A673 (cell line): ENCODE data around the gene AP3S1. TPM values are rescaled to one million over a fixed set of nuclear protein-coding genes. Genes with fewer than 3 reads are reported as not detected.

Source experiments
- BruUV-seq: library from RNA; stranded (reverse); fragments of 400-500 nt; replicated peaks from 2 replicates; lab custom pipeline; 2021; lab: Mats Ljungman, UMichigan
- CTCF ChIA-PET: fragments of 300-600 bp; sonication (Branson Sonifier 250); formaldehyde crosslinking; loops from one replicate; lab custom pipeline; 2022; ENCODE audit warnings: antibody characterized with exemption; lab: Charles Lee
- POLR2A ChIA-PET: fragments of 300-600 bp; sonication (Branson Sonifier 250); formaldehyde crosslinking; loops from one replicate; lab custom pipeline; 2022; ENCODE audit warnings: antibody characterized with exemption; ENCODE audit not compliant: low non-redundant PET; lab: Charles Lee
- DNase-seq: peaks from one replicate; pipeline ENCODE4 v3.0.0-alpha.2; 2015; ENCODE audit warnings: low spot score
- H3K27ac ChIP-seq: fragments of 200-600 bp; sonication (generic); 2 replicates; pipeline ENCODE4 v1.5.1; 2016; ENCODE audit warnings: mixed run types, low read depth, mild to moderate bottlenecking, mixed read lengths, antibody characterized with exemption, low read length; ENCODE audit not compliant: poor library complexity, severe bottlenecking
- H3K27me3 ChIP-seq: fragments of 200-600 bp; sonication (generic); replicated peaks from 2 replicates; pipeline ENCODE4 v1.6.1; 2017; ENCODE audit warnings: mixed run types, low read depth, mild to moderate bottlenecking, mixed read lengths, antibody characterized with exemption, low read length; ENCODE audit not compliant: insufficient read depth, poor library complexity
- H3K36me3 ChIP-seq: fragments of 200-600 bp; sonication (generic); 2 replicates; pipeline ENCODE4 v1.6.1; 2016; ENCODE audit warnings: mixed run types, mild to moderate bottlenecking, mixed read lengths, antibody characterized with exemption, low read length; ENCODE audit not compliant: insufficient read depth, poor library complexity, severe bottlenecking
- H3K4me1 ChIP-seq: fragments of 200-600 bp; sonication (generic); 2 replicates; pipeline ENCODE4 v1.6.1; 2017; ENCODE audit warnings: mixed run types, mild to moderate bottlenecking, mixed read lengths, antibody characterized with exemption, low read length; ENCODE audit not compliant: insufficient read depth, poor library complexity, severe bottlenecking
- H3K4me3 ChIP-seq: fragments of 200-600 bp; sonication (generic); 2 replicates; pipeline ENCODE4 v1.5.1; 2016; ENCODE audit warnings: low read depth, mixed run types, mild to moderate bottlenecking, mixed read lengths, low read length; ENCODE audit not compliant: poor library complexity, severe bottlenecking
- H3K9me3 ChIP-seq: fragments of 200-600 bp; sonication (generic); 2 replicates; pipeline ENCODE4 v1.6.1; 2016; ENCODE audit warnings: mixed run types, low read depth, mild to moderate bottlenecking, mixed read lengths, antibody characterized with exemption, low read length; ENCODE audit not compliant: poor library complexity, severe bottlenecking
- EZH2 ChIP-seq: fragments of 200-600 bp; sonication (generic); IDR thresholded peaks from 2 replicates; pipeline ENCODE4 v1.6.1; 2017; ENCODE audit warnings: borderline replicate concordance, low read depth, mild to moderate bottlenecking, mixed read lengths, antibody characterized with exemption, low read length; ENCODE audit not compliant: poor library complexity, severe bottlenecking
- intact Hi-C: fragments of 100-400 bp; cut with micrococcal nuclease; formaldehyde crosslinking; loops from one replicate; pipeline ENCODE4 v1.10.0; 2022; ENCODE audit not compliant: unreplicated experiment
- total RNA-seq: library from RNA; stranded (reverse); gene quantifications from 2 replicates; pipeline ENCODE4 v1.2.3, GENCODE V29; 2021
- TF ChIP-seq, protein P1 (sequence below): fragments of 300-800, 200-600 bp; sonication (generic); conservative IDR thresholded peaks from 2 replicates; pipeline ENCODE4 v1.5.1; 2017; ENCODE audit warnings: low read depth, mild to moderate bottlenecking, antibody characterized with exemption, low read length, moderate library complexity, mixed read lengths

The AP3S1 gene
- total RNA-seq, 1 experiment from 2014 or later, result 66.9 TPM

DNA sequence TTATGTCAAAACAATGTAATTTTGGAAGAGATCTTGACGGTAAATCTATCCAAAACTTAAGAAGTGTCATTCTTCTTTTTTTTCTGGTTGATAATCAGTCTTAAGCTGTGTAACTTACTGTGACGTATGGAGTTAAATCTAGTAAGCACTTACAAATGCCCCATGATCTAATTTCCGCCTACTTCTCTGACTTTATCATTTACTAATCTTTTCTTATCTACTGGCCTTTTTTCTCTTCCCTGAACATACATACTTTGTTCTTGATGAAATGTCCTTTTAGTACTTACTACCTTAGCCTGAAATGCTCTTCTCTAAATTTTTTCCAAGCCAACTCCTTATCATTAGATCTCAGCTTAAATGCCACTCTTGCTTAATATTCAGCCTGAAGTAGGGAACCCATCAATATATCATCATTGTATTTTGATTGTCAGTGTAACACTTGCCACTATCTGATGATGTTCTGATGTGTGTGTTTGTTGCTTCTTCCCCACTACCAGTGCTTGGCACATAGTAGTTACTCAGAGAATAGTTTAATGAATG is 27.6 kb downstream of the AP3S1 start:
- Histone ChIP-seq H3K27me3 (no peaks in the 10 kb centered on the region), H3K9me3 (no peaks in the 10 kb centered on the region), H3K36me3 (no peaks in the 10 kb centered on the region), H3K27ac (no peak overlapping the region), H3K4me3 (no peak overlapping the region), H3K4me1 (no peaks in the 10 kb centered on the region)
- DNase-seq, result no peak
- TF ChIP-seq, protein P1, sequence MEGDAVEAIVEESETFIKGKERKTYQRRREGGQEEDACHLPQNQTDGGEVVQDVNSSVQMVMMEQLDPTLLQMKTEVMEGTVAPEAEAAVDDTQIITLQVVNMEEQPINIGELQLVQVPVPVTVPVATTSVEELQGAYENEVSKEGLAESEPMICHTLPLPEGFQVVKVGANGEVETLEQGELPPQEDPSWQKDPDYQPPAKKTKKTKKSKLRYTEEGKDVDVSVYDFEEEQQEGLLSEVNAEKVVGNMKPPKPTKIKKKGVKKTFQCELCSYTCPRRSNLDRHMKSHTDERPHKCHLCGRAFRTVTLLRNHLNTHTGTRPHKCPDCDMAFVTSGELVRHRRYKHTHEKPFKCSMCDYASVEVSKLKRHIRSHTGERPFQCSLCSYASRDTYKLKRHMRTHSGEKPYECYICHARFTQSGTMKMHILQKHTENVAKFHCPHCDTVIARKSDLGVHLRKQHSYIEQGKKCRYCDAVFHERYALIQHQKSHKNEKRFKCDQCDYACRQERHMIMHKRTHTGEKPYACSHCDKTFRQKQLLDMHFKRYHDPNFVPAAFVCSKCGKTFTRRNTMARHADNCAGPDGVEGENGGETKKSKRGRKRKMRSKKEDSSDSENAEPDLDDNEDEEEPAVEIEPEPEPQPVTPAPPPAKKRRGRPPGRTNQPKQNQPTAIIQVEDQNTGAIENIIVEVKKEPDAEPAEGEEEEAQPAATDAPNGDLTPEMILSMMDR, result no peak
- TF ChIP-seq EZH2, result no peak
- BruUV-seq, result no TSS peak
- intact Hi-C loops, result no loop called here
- ChIA-PET CTCF (no interaction called here), POLR2A (no interaction called here)

DNA sequence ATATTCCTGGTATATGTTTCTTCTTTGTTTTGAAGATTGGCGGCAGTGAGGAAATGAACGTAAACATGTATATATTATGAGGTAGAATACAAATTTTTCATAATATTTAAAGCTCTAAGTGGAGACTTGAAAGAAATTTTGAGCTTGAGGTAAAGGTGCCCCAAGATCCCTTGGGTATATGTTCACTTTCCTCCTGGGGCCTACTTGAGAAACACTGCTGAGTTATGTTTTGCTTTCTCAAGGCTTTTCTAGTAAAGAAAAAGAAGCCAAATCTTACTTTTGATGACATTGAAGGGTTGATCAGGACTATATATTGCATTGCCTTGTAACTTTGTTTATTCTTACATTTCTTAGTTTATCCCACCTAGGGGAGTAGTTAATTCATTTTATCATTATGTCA is 30.7 kb downstream of the AP3S1 start:
- H3K27ac ChIP-seq, result no peak overlapping the region
- ChIA-PET CTCF (no interaction called here), POLR2A (no interaction called here)
- no peak for TF ChIP-seq EZH2
- TF ChIP-seq, protein P1, result no peak
- no peak overlapping the region for H3K4me3 ChIP-seq
- H3K36me3 ChIP-seq, result no peaks in the 10 kb centered on the region
- intact Hi-C loops, result no loop called here
- DNase-seq, result no peak
- no peaks in the 10 kb centered on the region for H3K4me1 ChIP-seq
- H3K27me3 ChIP-seq, result no peaks in the 10 kb centered on the region
- BruUV-seq, result no TSS peak
- no peaks in the 10 kb centered on the region for H3K9me3 ChIP-seq

DNA sequence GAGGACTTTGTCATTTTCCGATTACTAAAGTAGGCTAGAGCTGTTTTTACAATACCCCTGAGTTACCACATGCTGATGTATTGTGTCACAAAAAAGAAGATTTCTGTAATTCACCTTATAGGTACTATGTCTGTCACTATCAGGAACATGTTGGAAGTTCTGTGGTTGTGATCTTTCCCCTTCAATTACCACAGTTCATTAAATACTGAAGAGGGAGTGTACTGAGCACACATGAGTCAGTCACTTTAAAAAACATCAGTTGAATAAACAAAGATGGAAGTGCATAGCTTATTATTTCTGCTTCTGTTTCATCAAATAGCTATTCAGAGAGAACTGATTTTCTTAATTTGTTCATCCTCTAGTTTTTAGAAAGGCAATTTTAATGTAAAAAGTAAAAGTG is 31.7 kb downstream of the AP3S1 start:
- no peak for TF ChIP-seq EZH2
- TF ChIP-seq, protein P1, result no peak
- POLR2A ChIA-PET, result no interaction called here
- BruUV-seq, result no TSS peak
- Histone ChIP-seq H3K4me1 (no peaks in the 10 kb centered on the region), H3K4me3 (no peak overlapping the region), H3K27me3 (no peaks in the 10 kb centered on the region), H3K36me3 (no peaks in the 10 kb centered on the region), H3K27ac (no peak overlapping the region), H3K9me3 (no peaks in the 10 kb centered on the region)
- intact Hi-C loops, result no loop called here
- CTCF ChIA-PET, result no interaction called here
- no peak for DNase-seq
